Keratinocyte (primary cell): Measurements from ENCODE around the gene ARMC9. TPM values are rescaled to one million over a fixed set of nuclear protein-coding genes. Genes with fewer than 3 reads are reported as not detected.
"Not testable (repeated sequence)": the region's sequence is repeated elsewhere in the genome, so short reads cannot be mapped to it uniquely, and the experiment has no call there.

Source experiments
- DNase-seq: peaks from one replicate; pipeline ENCODE4 v3.0.0-alpha.2; 2011; ENCODE audit warnings: low read depth, missing footprints, low spot score
- FAIRE-seq: peaks from 2 replicates; lab custom pipeline; 2011; peaks lifted over from hg19 to GRCh38; lab: Jason Lieb, UNC
- H2AFZ ChIP-seq: 2 replicates; pipeline ENCODE4 v1.6.0; 2012; ENCODE audit warnings: low read length, control low read depth, inconsistent platforms; ENCODE audit not compliant: control insufficient read depth
- H3K27ac ChIP-seq: 2 replicates; pipeline ENCODE4 v1.5.1; 2011; ENCODE audit warnings: low read length; ENCODE audit not compliant: control insufficient read depth, insufficient read depth
- H3K27me3 ChIP-seq: 3 replicates; pipeline ENCODE4 v1.6.0; 2011; ENCODE audit warnings: low read length; ENCODE audit not compliant: control insufficient read depth, insufficient read depth; ENCODE audit errors: extremely low read depth
- H3K36me3 ChIP-seq, 2 experiments: 2 replicates in 1 of 2; 3 replicates in 1 of 2; pipeline ENCODE4 v1.5.1; 2011; ENCODE audit warnings: low read length in 2 of 2, mild to moderate bottlenecking in 1 of 2; ENCODE audit not compliant: control insufficient read depth in 2 of 2, insufficient read depth in 2 of 2; ENCODE audit errors: extremely low read depth in 1 of 2
- H3K4me1 ChIP-seq: 3 replicates; pipeline ENCODE4 v1.5.1; 2011; ENCODE audit warnings: low read length; ENCODE audit not compliant: control insufficient read depth, insufficient read depth; ENCODE audit errors: extremely low read depth
- H3K4me2 ChIP-seq: 3 replicates; pipeline ENCODE4 v1.6.0; 2011; ENCODE audit warnings: low read depth, low read length; ENCODE audit not compliant: control insufficient read depth, insufficient read depth; ENCODE audit errors: extremely low read depth
- H3K4me3 ChIP-seq, 3 experiments: fragments of 200-600 bp in 1 of 3; sonication (generic) in 1 of 3; 2 replicates in 2 of 3; 3 replicates in 1 of 3; pipeline ENCODE4 v1.5.1; 2011 to 2016; ENCODE audit warnings: low read length in 3 of 3, mild to moderate bottlenecking in 3 of 3, control low read depth in 2 of 3, inconsistent platforms in 1 of 3, low read depth in 1 of 3, mixed read lengths in 1 of 3, mixed run types in 1 of 3, moderate library complexity in 1 of 3; ENCODE audit not compliant: control insufficient read depth in 2 of 3, insufficient read depth in 2 of 3; ENCODE audit errors: extremely low read depth in 1 of 3
- H3K79me2 ChIP-seq: 2 replicates; pipeline ENCODE4 v1.6.0; 2012; ENCODE audit warnings: low read length; ENCODE audit not compliant: control insufficient read depth, insufficient read depth
- H3K9ac ChIP-seq: 3 replicates; pipeline ENCODE4 v1.6.0; 2011; ENCODE audit warnings: low read length; ENCODE audit not compliant: control insufficient read depth, insufficient read depth; ENCODE audit errors: extremely low read depth
- H3K9me1 ChIP-seq: 3 replicates; pipeline ENCODE4 v1.6.0; 2011; ENCODE audit warnings: low read length; ENCODE audit not compliant: control insufficient read depth, insufficient read depth; ENCODE audit errors: extremely low read depth
- H3K9me3 ChIP-seq: 2 replicates; pipeline ENCODE4 v1.5.1; 2012; ENCODE audit warnings: low read depth, low read length; ENCODE audit not compliant: control insufficient read depth
- H4K20me1 ChIP-seq: 3 replicates; pipeline ENCODE4 v1.6.0; 2011; ENCODE audit warnings: low read length; ENCODE audit not compliant: control insufficient read depth, insufficient read depth; ENCODE audit errors: extremely low read depth
- EZH2 ChIP-seq: IDR thresholded peaks from one replicate; pipeline ENCODE4 v1.6.1; 2012; ENCODE audit warnings: inconsistent platforms, mild to moderate bottlenecking, low read length, moderate library complexity
- dilution Hi-C: fragments of 300-500 bp; cut with MboI; formaldehyde crosslinking; loops from one replicate; pipeline ENCODE4 v1.7.0; 2020; ENCODE audit warnings: low sequenced_read_pairs; ENCODE audit not compliant: extremely low pct_ligation_motif_present
- polyA plus RNA-seq, 5 experiments: library from polyadenylated mRNA; depleted of rRNA in 3 of 5; stranded (reverse) in 3 of 5; stranded (forward) in 1 of 5; unstranded in 1 of 5; fragments of >200 nt; gene quantifications; 1 replicate in 1 of 5; 2 replicates in 3 of 5; 3 replicates in 1 of 5; pipeline versions ENCODE4 v1.2.1 to v1.2.3, GENCODE V29; 2011 to 2012; ENCODE audit warnings: missing spikeins in 2 of 5, low read depth in 1 of 5, low replicate concordance in 1 of 5
- TF ChIP-seq, protein P1 (sequence below), 3 experiments: IDR thresholded peaks in 1 of 3; conservative IDR thresholded peaks in 1 of 3; optimal IDR thresholded peaks in 1 of 3; 2 replicates in 2 of 3; 3 replicates in 1 of 3; pipeline versions ENCODE3 to v1.5.1; 2011; ENCODE audit warnings: low read length in 3 of 3, mild to moderate bottlenecking in 3 of 3, moderate library complexity in 2 of 3, control low read depth in 1 of 3, inconsistent platforms in 1 of 3; ENCODE audit not compliant: insufficient read depth in 2 of 3; ENCODE audit errors: extremely low read depth in 1 of 3

The ARMC9 gene
- polyA plus RNA-seq, 1 donor (not counting 4 experiments of a cell fraction or from before 2014, with no cell fraction given): 16.2 TPM

GRCh38 chr2:231373786-231374349, 175.4 kb downstream of the ARMC9 start:
- no peak for TF ChIP-seq EZH2
- TF ChIP-seq, protein P1, sequence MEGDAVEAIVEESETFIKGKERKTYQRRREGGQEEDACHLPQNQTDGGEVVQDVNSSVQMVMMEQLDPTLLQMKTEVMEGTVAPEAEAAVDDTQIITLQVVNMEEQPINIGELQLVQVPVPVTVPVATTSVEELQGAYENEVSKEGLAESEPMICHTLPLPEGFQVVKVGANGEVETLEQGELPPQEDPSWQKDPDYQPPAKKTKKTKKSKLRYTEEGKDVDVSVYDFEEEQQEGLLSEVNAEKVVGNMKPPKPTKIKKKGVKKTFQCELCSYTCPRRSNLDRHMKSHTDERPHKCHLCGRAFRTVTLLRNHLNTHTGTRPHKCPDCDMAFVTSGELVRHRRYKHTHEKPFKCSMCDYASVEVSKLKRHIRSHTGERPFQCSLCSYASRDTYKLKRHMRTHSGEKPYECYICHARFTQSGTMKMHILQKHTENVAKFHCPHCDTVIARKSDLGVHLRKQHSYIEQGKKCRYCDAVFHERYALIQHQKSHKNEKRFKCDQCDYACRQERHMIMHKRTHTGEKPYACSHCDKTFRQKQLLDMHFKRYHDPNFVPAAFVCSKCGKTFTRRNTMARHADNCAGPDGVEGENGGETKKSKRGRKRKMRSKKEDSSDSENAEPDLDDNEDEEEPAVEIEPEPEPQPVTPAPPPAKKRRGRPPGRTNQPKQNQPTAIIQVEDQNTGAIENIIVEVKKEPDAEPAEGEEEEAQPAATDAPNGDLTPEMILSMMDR (optimal IDR thresholded peaks at IDR 0.05 in 1 of 3, IDR thresholded peaks at IDR 0.05 in 1 of 3, conservative IDR thresholded peaks at IDR 0.05 in 1 of 3; ENCODE audit: extremely low read depth in 1 of 3, insufficient read depth in 2 of 3, low read length in 3 of 3): no peak
- Histone ChIP-seq H3K27me3 (no peaks in the 10 kb centered on the region), H3K9ac (no peak overlapping the region), H3K79me2 (no peaks in the 10 kb centered on the region), H3K27ac (no peak overlapping the region), H4K20me1 (no peaks in the 10 kb centered on the region), H3K36me3 (no peaks in the 10 kb centered on the region), H3K4me2 (no peak overlapping the region), H3K9me1 (no peaks in the 10 kb centered on the region), H2AFZ (no peak overlapping the region), H3K4me3 (no peak overlapping the region), H3K4me1 (peaks cover 6% of the 10 kb centered on the region), H3K9me3 (no peaks in the 10 kb centered on the region)
- dilution Hi-C loops: no loop called here
- DNase-seq (no peak), FAIRE-seq (no peak)

GRCh38 chr2:231374771-231375170, 176.3 kb downstream of the ARMC9 start:
- H3K27ac ChIP-seq: no peak overlapping the region
- no peak overlapping the region for H3K4me2 ChIP-seq
- dilution Hi-C loops: no loop called here
- no peaks in the 10 kb centered on the region for H3K36me3 ChIP-seq
- FAIRE-seq (no peak), DNase-seq (no peak)
- no peak overlapping the region for H3K4me3 ChIP-seq
- H3K4me1 ChIP-seq: peaks cover 6% of the 10 kb centered on the region
- TF ChIP-seq, protein P1 (optimal IDR thresholded peaks at IDR 0.05 in 1 of 3, IDR thresholded peaks at IDR 0.05 in 1 of 3, conservative IDR thresholded peaks at IDR 0.05 in 1 of 3; ENCODE audit: extremely low read depth in 1 of 3, insufficient read depth in 2 of 3, low read length in 3 of 3): no peak
- no peak for TF ChIP-seq EZH2
- H3K27me3 ChIP-seq: no peaks in the 10 kb centered on the region
- H3K9me1 ChIP-seq: no peaks in the 10 kb centered on the region
- no peaks in the 10 kb centered on the region for H3K9me3 ChIP-seq
- no peaks in the 10 kb centered on the region for H3K79me2 ChIP-seq
- H2AFZ ChIP-seq: no peak overlapping the region
- H3K9ac ChIP-seq: no peak overlapping the region
- no peaks in the 10 kb centered on the region for H4K20me1 ChIP-seq

DNA sequence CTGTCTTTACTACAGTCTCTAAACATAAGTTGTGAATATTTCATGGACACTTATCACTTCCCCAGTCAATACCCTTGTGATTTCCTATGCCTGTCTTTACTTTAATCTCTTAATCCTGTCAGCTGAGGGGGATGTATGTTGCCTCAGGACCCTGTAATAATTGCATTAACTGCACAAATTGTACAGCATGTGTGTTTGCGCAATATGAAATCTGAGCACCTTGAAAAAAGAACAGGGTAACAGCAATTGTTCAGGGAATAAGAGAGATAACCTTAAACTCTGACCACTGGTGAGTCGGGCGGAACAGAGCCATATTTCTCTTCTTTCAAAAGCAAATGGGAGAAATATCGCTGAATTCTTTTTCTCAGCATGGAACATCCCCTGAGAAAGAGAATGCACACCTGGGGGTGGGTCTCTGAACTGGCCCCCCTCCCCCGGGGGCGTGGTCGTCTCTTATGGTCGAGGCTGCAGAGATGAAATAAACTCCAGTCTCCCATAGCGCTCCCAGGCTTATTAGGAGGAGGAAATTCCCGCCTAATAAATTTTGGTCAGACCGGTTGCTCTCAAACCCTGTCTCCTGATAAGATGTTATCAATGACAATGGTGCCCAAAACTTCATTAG, 177.7 kb downstream of the ARMC9 start:
- H3K4me3 ChIP-seq, dilution Hi-C loops, H4K20me1 ChIP-seq, H3K27me3 ChIP-seq, FAIRE-seq, H3K9me1 ChIP-seq, H3K9ac ChIP-seq, H3K79me2 ChIP-seq, H3K36me3 ChIP-seq, H3K27ac ChIP-seq, DNase-seq, H2AFZ ChIP-seq, H3K9me3 ChIP-seq, H3K4me1 ChIP-seq, H3K4me2 ChIP-seq: not testable (repeated sequence)
